Colonic mucosa (tissue), 4 donors: ENCODE results near the gene NAP1L5. TPM values are rescaled to one million over a fixed set of nuclear protein-coding genes. Genes with fewer than 3 reads are reported as not detected.

Experiments used
- DNase-seq: peaks from one replicate; pipeline ENCODE4 v3.0.0-alpha.2; 2020
- H3K27ac ChIP-seq: fragments of 200-600 bp; one replicate; pipeline ENCODE4 v1.8.0; 2021
- H3K27me3 ChIP-seq: fragments of 200-600 bp; one replicate; pipeline ENCODE4 v1.8.0; 2021
- H3K36me3 ChIP-seq: fragments of 200-600 bp; one replicate; pipeline ENCODE4 v1.8.0; 2021
- H3K4me1 ChIP-seq: fragments of 200-600 bp; one replicate; pipeline ENCODE4 v1.8.0; 2021; ENCODE audit warnings: mild to moderate bottlenecking
- H3K4me3 ChIP-seq: fragments of 200-600 bp; one replicate; pipeline ENCODE4 v1.8.0; 2021
- H3K9ac ChIP-seq, 2 donors: one replicate each; pipeline ENCODE4 v1.7.0; 2013; ENCODE audit warnings: control low read depth in 2 of 2, low read depth in 2 of 2, low read length in 2 of 2
- H3K9me3 ChIP-seq: fragments of 200-600 bp; one replicate; pipeline ENCODE4 v1.8.0; 2021
- CTCF ChIP-seq: fragments of 200-600 bp; IDR thresholded peaks from one replicate; pipeline ENCODE4 v1.8.0; 2022; ENCODE audit warnings: antibody characterized with exemption, mild to moderate bottlenecking
- intact Hi-C: fragments of 100-400 bp; cut with DNase I; formaldehyde crosslinking; loops from one replicate; pipeline ENCODE4 v1.14.1; 2022
- total RNA-seq, 2 donors: library from RNA; stranded (reverse); fragmentation: NEBNext Ultra II Directional in 1 of 2; extraction: Animal tissue kit (Norgen Biotek cat#: 25700) in 1 of 2; gene quantifications; one replicate each; pipeline ENCODE4 v1.2.1, GENCODE V29; 2021
- donor health status: healthy.
- donor health status: DM: no; HTN: no; CAD: no.
- donor health status: DM: no; HTN: no; CAD: no.

Gene NAP1L5
- total RNA-seq, 2 donors from 2014 or later: 1.5 to 2.4 TPM

- H3K9me3 ChIP-seq: no peaks in the 10 kb centered on the region
- H3K27me3 ChIP-seq: no peaks in the 10 kb centered on the region
- intact Hi-C loops: no loop called here
- H3K4me3 ChIP-seq: no peak overlapping the region
- no peaks in the 10 kb centered on the region for H3K4me1 ChIP-seq
- H3K27ac ChIP-seq: no peak overlapping the region
- DNase-seq: no peak
- no peaks in the 10 kb centered on the region for H3K36me3 ChIP-seq
- no peak overlapping the region for H3K9ac ChIP-seq
- no peak for TF ChIP-seq CTCF
These were observed 20.5 kb upstream of the NAP1L5 start for GRCh38 chr4:88718098-88718497.

GRCh38 chr4:88713782-88714181, 16.2 kb upstream of the NAP1L5 start:
- Histone ChIP-seq H3K4me1 (no peaks in the 10 kb centered on the region), H3K36me3 (no peaks in the 10 kb centered on the region), H3K9ac (no peak overlapping the region), H3K27me3 (no peaks in the 10 kb centered on the region), H3K27ac (no peak overlapping the region), H3K9me3 (no peaks in the 10 kb centered on the region), H3K4me3 (no peak overlapping the region)
- no peak for TF ChIP-seq CTCF
- no peak for DNase-seq
- intact Hi-C loops: no loop called here

GRCh38 chr4:88709989-88710388, 12.4 kb upstream of the NAP1L5 start:
- no peaks in the 10 kb centered on the region for H3K9me3 ChIP-seq
- no peaks in the 10 kb centered on the region for H3K27me3 ChIP-seq
- H3K4me3 ChIP-seq: no peak overlapping the region
- intact Hi-C loops: loop anchor here (10.0 kb wide), 1 partner anchor 315 kb away; no protein-coding TSS in a partner anchor
- DNase-seq: no peak
- no peaks in the 10 kb centered on the region for H3K4me1 ChIP-seq
- TF ChIP-seq CTCF: no peak
- H3K36me3 ChIP-seq: peaks cover 6% of the 10 kb centered on the region
- no peak overlapping the region for H3K27ac ChIP-seq
- no peak overlapping the region for H3K9ac ChIP-seq

GRCh38 chr4:88706574-88706973, 8.9 kb upstream of the NAP1L5 start:
- no peak for DNase-seq
- intact Hi-C loops: loop anchor here (10.0 kb wide), 1 partner anchor 318 kb away; no protein-coding TSS in a partner anchor
- H3K4me1 ChIP-seq: no peaks in the 10 kb centered on the region
- H3K27me3 ChIP-seq: no peaks in the 10 kb centered on the region
- H3K36me3 ChIP-seq: peaks cover 6% of the 10 kb centered on the region
- TF ChIP-seq CTCF: no peak
- no peaks in the 10 kb centered on the region for H3K9me3 ChIP-seq
- H3K9ac ChIP-seq: no peak overlapping the region
- H3K4me3 ChIP-seq: no peak overlapping the region
- H3K27ac ChIP-seq: no peak overlapping the region

- Histone ChIP-seq H3K27me3 (no peaks in the 10 kb centered on the region), H3K9me3 (no peaks in the 10 kb centered on the region), H3K9ac (no peak overlapping the region), H3K4me1 (no peaks in the 10 kb centered on the region), H3K27ac (no peak overlapping the region), H3K4me3 (no peak overlapping the region), H3K36me3 (peaks cover 6% of the 10 kb centered on the region)
- DNase-seq: no peak
- TF ChIP-seq CTCF: no peak
- intact Hi-C loops: loop anchor here (10.0 kb wide), 1 partner anchor 319 kb away; no protein-coding TSS in a partner anchor
These were observed 8.3 kb upstream of the NAP1L5 start for GRCh38 chr4:88705805-88706492.
